Measurements from ENCODE around the gene KLF11.

Gene KLF11

DNA sequence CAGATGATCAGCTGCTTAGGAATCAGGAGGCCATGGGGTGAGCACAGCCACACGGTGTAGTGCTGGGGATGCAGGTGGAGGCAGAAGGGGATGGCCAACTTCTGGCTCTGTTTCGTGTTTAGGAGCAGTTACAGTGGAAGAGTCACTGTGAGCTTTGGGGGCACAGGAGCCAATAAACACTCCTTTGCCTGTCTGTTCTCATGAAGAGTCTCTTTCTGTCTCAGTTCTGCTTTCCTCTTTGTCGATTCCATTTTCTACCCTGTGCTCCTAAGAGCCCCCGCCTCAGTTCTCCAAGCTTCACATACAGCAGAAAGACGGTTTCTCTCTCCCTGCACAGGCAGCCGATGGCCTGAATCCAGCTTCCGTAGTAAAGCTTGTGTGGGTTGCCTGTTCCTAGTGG is 58.1 kb downstream of the KLF11 start:
- Histone ChIP-seq H3K9ac (ENCODE audit: low read length in 2 of 2) (no peak overlapping the region), H3K27me3 (ENCODE audit: control insufficient read depth in 1 of 2, insufficient read depth in 2 of 2, low read length in 2 of 2) (no peaks in the 10 kb centered on the region), H3K4me1 (ENCODE audit: control insufficient read depth, insufficient read depth, low read length) (peaks cover 2% of the 10 kb centered on the region)

DNA sequence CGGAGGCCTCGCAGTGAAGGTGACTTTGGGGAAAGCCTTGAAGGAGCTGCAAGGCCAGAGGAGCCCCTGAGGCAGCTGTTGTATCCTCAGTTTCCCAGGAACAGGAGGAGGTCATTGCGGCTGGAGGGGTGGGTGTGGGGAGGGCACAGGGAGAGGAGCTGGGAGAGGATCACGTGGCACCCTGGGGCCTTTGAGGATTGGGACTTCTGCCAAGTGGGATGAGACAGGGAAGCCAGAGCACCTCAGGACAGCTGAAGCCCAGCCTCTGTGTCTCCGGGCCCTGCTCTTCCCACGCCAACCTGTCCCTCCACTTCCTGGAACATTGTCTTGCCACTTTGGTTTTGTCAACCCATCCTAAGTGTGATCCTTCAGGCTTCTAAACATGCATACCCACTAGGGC is 59.8 kb downstream of the KLF11 start:
- Histone ChIP-seq H3K36me3 (ENCODE audit: control insufficient read depth in 2 of 2, insufficient read depth in 2 of 2, low read length in 2 of 2) (no peaks in the 10 kb centered on the region), H3K9ac (ENCODE audit: low read length in 2 of 2) (no peak overlapping the region)

More for the DNA sequence above, 58.1 kb downstream of the KLF11 start:
- Histone ChIP-seq H3K36me3 (ENCODE audit: control insufficient read depth in 2 of 2, insufficient read depth in 2 of 2, low read length in 2 of 2) (no peaks in the 10 kb centered on the region), H3K9me3 (ENCODE audit: control insufficient read depth in 2 of 2, low read length in 2 of 2) (no peaks in the 10 kb centered on the region), H3K27ac (ENCODE audit: low read length) (no peak overlapping the region), H3K4me3 (ENCODE audit: low read length in 2 of 2) (no peak overlapping the region)

More for the DNA sequence above, 59.8 kb downstream of the KLF11 start:
- H3K27ac ChIP-seq (ENCODE audit: low read length), result no peak overlapping the region
- H3K27me3 ChIP-seq (ENCODE audit: control insufficient read depth in 1 of 2, insufficient read depth in 2 of 2, low read length in 2 of 2), result no peaks in the 10 kb centered on the region
- H3K4me3 ChIP-seq (ENCODE audit: low read length in 2 of 2), result no peak overlapping the region
- no peaks in the 10 kb centered on the region for H3K4me1 ChIP-seq (ENCODE audit: control insufficient read depth, insufficient read depth, low read length)
- no peaks in the 10 kb centered on the region for H3K9me3 ChIP-seq (ENCODE audit: control insufficient read depth in 2 of 2, low read length in 2 of 2)

Data from stomach smooth muscle (tissue), 2 donors.